WERI-Rb-1 (cell line): Measurements from ENCODE around the gene KLHL29.

Experiments used
- DNase-seq: peaks from one replicate; pipeline ENCODE4 v3.0.0-alpha.2; 2020
- H3K27ac ChIP-seq: fragments of 250-450 bp; sonication (Bioruptor Pico); 2 replicates; pipeline ENCODE4 v1.5.1; 2020; ENCODE audit warnings: mild to moderate bottlenecking, moderate library complexity
- H3K27me3 ChIP-seq: fragments of 250-450 bp; sonication (Bioruptor Pico); 2 replicates; pipeline ENCODE4 v1.5.1; 2021; ENCODE audit warnings: mild to moderate bottlenecking, low read depth, moderate library complexity; ENCODE audit not compliant: insufficient read depth, severe bottlenecking
- H3K36me3 ChIP-seq: fragments of 250-450 bp; sonication (Bioruptor Pico); 2 replicates; pipeline ENCODE4 v1.5.1; 2020; ENCODE audit warnings: mild to moderate bottlenecking, moderate library complexity
- H3K4me3 ChIP-seq: 2 replicates; pipeline ENCODE4 v1.5.1; 2011; ENCODE audit warnings: low read depth, mild to moderate bottlenecking, control low read depth, low read length
- H3K9me3 ChIP-seq: fragments of 250-450 bp; sonication (Bioruptor Pico); 2 replicates; pipeline ENCODE4 v1.5.1; 2021; ENCODE audit warnings: mild to moderate bottlenecking, moderate library complexity; ENCODE audit not compliant: severe bottlenecking
- TF ChIP-seq, protein P1 (sequence below): IDR thresholded peaks from 2 replicates; pipeline ENCODE4 v1.5.1; 2011; ENCODE audit warnings: low read depth, mild to moderate bottlenecking, control low read depth, inconsistent platforms, low read length

The KLHL29 gene

GRCh38 chr2:23627236-23628009 is 242.4 kb downstream of the KLHL29 start:
- H3K36me3 ChIP-seq = peaks cover 14% of the 10 kb centered on the region
- TF ChIP-seq, protein P1, sequence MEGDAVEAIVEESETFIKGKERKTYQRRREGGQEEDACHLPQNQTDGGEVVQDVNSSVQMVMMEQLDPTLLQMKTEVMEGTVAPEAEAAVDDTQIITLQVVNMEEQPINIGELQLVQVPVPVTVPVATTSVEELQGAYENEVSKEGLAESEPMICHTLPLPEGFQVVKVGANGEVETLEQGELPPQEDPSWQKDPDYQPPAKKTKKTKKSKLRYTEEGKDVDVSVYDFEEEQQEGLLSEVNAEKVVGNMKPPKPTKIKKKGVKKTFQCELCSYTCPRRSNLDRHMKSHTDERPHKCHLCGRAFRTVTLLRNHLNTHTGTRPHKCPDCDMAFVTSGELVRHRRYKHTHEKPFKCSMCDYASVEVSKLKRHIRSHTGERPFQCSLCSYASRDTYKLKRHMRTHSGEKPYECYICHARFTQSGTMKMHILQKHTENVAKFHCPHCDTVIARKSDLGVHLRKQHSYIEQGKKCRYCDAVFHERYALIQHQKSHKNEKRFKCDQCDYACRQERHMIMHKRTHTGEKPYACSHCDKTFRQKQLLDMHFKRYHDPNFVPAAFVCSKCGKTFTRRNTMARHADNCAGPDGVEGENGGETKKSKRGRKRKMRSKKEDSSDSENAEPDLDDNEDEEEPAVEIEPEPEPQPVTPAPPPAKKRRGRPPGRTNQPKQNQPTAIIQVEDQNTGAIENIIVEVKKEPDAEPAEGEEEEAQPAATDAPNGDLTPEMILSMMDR = no peak
- no peak overlapping the region for H3K27ac ChIP-seq
- H3K27me3 ChIP-seq = no peaks in the 10 kb centered on the region
- DNase-seq = no peak
- H3K4me3 ChIP-seq = no peak overlapping the region
- peaks cover 11% of the 10 kb centered on the region for H3K9me3 ChIP-seq

DNA sequence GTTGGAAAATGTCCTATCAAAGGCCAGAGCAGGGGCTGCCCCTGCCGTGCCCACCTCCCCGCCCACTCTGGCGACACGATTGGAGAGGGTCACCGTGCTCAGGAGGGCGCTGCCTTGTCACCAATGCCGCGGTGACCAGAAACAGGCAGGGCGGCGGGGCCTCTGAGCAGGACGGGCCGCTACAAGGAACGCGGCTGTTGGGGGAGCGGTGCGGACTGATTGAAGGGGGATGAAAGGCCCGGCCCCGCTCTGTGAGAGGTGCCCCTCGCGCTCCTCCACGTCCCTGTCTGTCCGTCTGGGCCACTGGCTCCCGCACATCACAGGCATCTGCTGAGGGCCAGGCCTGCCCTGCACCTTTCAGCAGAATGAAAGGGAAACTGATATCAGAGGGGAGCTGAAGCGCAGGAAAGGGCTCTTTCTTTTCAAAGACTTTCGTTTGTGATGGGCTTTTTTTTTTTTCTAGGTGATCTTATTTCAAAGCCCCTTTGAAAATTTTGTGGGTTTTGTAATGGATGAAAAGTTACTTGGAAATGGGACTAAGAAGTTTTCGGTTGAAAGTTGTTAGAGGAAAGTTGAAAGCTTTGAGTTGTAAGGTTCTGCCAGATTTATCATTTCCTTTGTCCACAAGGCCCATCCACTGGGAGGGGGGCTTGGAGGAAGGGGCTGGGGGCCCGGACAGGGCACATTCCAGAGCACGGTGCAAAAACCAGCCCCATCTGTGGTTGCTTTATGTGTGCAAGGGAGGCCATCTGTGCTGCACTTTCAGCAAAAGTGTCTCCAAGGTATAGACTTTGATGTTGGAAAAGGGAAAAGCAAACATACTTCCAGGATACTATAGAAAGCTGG is 244.2 kb downstream of the KLHL29 start:
- H3K9me3 ChIP-seq = peaks cover 7% of the 10 kb centered on the region
- TF ChIP-seq, protein P1 = no peak
- H3K27ac ChIP-seq = no peak overlapping the region
- no peak overlapping the region for H3K4me3 ChIP-seq
- no peaks in the 10 kb centered on the region for H3K27me3 ChIP-seq
- no peak for DNase-seq
- peaks cover 6% of the 10 kb centered on the region for H3K36me3 ChIP-seq

DNA sequence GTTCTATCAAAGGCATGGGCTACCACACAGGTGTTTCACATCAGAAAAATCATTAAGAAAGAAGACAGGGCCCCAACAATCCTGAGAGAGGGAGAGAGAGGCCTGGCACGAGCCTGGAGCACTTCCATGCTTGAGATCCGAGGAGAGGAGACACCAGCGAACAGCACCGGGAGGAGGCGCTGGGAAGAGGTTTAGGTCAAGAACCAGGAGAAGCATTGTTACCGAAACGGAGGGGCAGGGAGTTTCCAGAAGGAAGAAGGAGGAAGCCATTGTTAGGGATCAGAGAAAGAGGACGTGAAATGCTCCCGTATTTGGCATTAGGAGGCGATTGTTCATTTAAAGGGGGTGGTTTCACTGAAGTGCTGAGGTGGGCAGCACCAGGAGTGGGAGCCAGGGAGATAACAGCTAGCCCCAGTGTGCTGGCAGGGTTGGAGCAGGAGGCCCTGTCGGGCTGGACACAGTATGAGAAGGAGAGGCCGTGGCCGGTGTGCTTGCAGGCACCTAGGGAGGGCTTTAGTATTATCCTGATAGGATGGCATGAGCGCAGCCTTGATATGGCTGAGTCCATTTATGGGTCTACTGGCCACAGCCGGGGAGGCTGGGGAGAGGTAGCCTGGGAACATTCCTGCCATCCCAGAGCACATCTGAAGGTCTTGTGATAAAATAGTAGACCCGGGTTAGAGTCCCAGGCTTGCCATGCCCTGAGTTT is 244.9 kb downstream of the KLHL29 start:
- Histone ChIP-seq H3K9me3 (no peaks in the 10 kb centered on the region), H3K36me3 (no peaks in the 10 kb centered on the region; the same call in 1 of the 2 replicates), H3K27ac (no peak overlapping the region), H3K4me3 (no peak overlapping the region), H3K27me3 (no peaks in the 10 kb centered on the region)
- no peak for DNase-seq
- TF ChIP-seq, protein P1 = no peak

GRCh38 chr2:23630961-23631360 is 246.0 kb downstream of the KLHL29 start:
- Histone ChIP-seq H3K36me3 (no peaks in the 10 kb centered on the region), H3K27me3 (no peaks in the 10 kb centered on the region), H3K27ac (no peak overlapping the region), H3K9me3 (no peaks in the 10 kb centered on the region), H3K4me3 (no peak overlapping the region)
- TF ChIP-seq, protein P1 = no peak
- DNase-seq = no peak

GRCh38 chr2:23631389-23631788 is 246.4 kb downstream of the KLHL29 start:
- H3K36me3 ChIP-seq = no peaks in the 10 kb centered on the region
- TF ChIP-seq, protein P1 = no peak
- DNase-seq = no peak

More at GRCh38 chr2:23631389-23631788, 246.4 kb downstream of the KLHL29 start:
- H3K9me3 ChIP-seq = no peaks in the 10 kb centered on the region
- no peak overlapping the region for H3K27ac ChIP-seq
- H3K27me3 ChIP-seq = no peaks in the 10 kb centered on the region
- no peak overlapping the region for H3K4me3 ChIP-seq
